HG02840 (cell line): Measurements from ENCODE around the gene DLGAP4.

Experiments used
- ATAC-seq: cut with Tn5 transposase; IDR thresholded peaks from one replicate; pipeline ENCODE4 v1.9.1; 2021; ENCODE audit warnings: mild to moderate bottlenecking, moderate library complexity, moderate number of reproducible peaks; ENCODE audit not compliant: unreplicated experiment, low FRiP score

Gene DLGAP4

GRCh38 chr20:36574366-36575135, 268.4 kb downstream of the DLGAP4 start:
- no peak for ATAC-seq

- ATAC-seq, result no peak
These were observed 269.9 kb downstream of the DLGAP4 start for GRCh38 chr20:36576081-36576445.
